B cell (primary cell): ENCODE data around the gene ANKRD44. TPM values are rescaled to one million over a fixed set of nuclear protein-coding genes. Genes with fewer than 3 reads are reported as not detected.

ENCODE experiments used
- ATAC-seq: fragments of 200-7000 bp; cut with Tn5 transposase; one replicate; pipeline ENCODE4 v1.10.0; 2021; ENCODE audit warnings: low read depth, mild to moderate bottlenecking, moderate number of reproducible peaks, moderate library complexity
- CTCF ChIA-PET: fragments of 350-600 bp; sonication (Branson Sonifier 250); formaldehyde crosslinking; loops from one replicate; lab custom pipeline; 2021; ENCODE audit warnings: antibody characterized with exemption, inconsistent platforms; lab: Charles Lee
- POLR2A ChIA-PET: fragments of 350-600 bp; sonication (Branson Sonifier 250); formaldehyde crosslinking; loops from one replicate; lab custom pipeline; 2021; ENCODE audit warnings: antibody characterized with exemption; lab: Charles Lee
- DNase-seq: peaks from one replicate; pipeline ENCODE4 v3.0.0; 2013
- H2AFZ ChIP-seq: 2 replicates; pipeline ENCODE4 v1.6.1; 2012; ENCODE audit warnings: mild to moderate bottlenecking, low read depth, low read length; ENCODE audit not compliant: insufficient read depth, poor library complexity, severe bottlenecking
- H3K27ac ChIP-seq, 2 donors: 1 replicate in 1 of 2; 2 replicates in 1 of 2; pipeline ENCODE4 v1.5.1; 2012 to 2013; ENCODE audit warnings: low read length in 2 of 2, mild to moderate bottlenecking in 2 of 2, moderate library complexity in 1 of 2
- H3K27me3 ChIP-seq, 4 experiments: fragments of 200-600 bp in 1 of 4; sonication (generic) in 1 of 4; replicated peaks in 1 of 4; 1 replicate in 2 of 4; 2 replicates in 2 of 4; pipeline versions ENCODE4 v1.6.1 to v1.7.0; 2013 to 2016; ENCODE audit warnings: low read length in 3 of 4, mild to moderate bottlenecking in 2 of 4, mixed read lengths in 1 of 4, moderate library complexity in 1 of 4; ENCODE audit not compliant: insufficient read depth in 4 of 4, control insufficient read depth in 3 of 4; ENCODE audit errors: control extremely low read depth in 1 of 4
- H3K36me3 ChIP-seq, 2 experiments: replicated peaks in 1 of 2; 1 replicate in 1 of 2; 2 replicates in 1 of 2; pipeline versions ENCODE4 v1.6.1 to v1.7.1; 2013; ENCODE audit warnings: low read length in 1 of 2; ENCODE audit not compliant: insufficient read depth in 2 of 2, control insufficient read depth in 1 of 2; ENCODE audit errors: control extremely low read depth in 1 of 2, extremely low read depth in 1 of 2
- H3K4me1 ChIP-seq, 2 donors: fragments of 200-600 bp in 1 of 2; sonication (generic) in 1 of 2; 1 replicate in 1 of 2; 2 replicates in 1 of 2; pipeline versions ENCODE4 v1.5.1 to v1.6.1; 2013 to 2017; ENCODE audit warnings: low read length in 2 of 2; ENCODE audit not compliant: control insufficient read depth in 2 of 2, insufficient read depth in 2 of 2
- H3K4me2 ChIP-seq: replicated peaks from 2 replicates; pipeline ENCODE3; 2012; ENCODE audit warnings: mild to moderate bottlenecking, low read depth, low read length; ENCODE audit not compliant: poor library complexity, severe bottlenecking
- H3K4me3 ChIP-seq, 5 experiments: fragments of 200-600 bp in 1 of 5; sonication (generic) in 1 of 5; 1 replicate in 3 of 5; 2 replicates in 2 of 5; pipeline versions ENCODE4 v1.5.1 to v1.7.0; 2011 to 2016; ENCODE audit warnings: low read length in 4 of 5, mild to moderate bottlenecking in 4 of 5, low read depth in 2 of 5, control low read depth in 1 of 5, moderate library complexity in 1 of 5; ENCODE audit not compliant: insufficient read depth in 1 of 5; ENCODE audit errors: control extremely low read depth in 1 of 5, extremely low read depth in 1 of 5
- H3K79me2 ChIP-seq: fragments of 200-600 bp; sonication (generic); one replicate; pipeline ENCODE4 v1.6.0; 2016; ENCODE audit warnings: low read length; ENCODE audit not compliant: control insufficient read depth, insufficient read depth
- H3K9ac ChIP-seq: fragments of 200-600 bp; sonication (generic); 2 replicates; pipeline ENCODE4 v1.6.1; 2017; ENCODE audit warnings: mild to moderate bottlenecking, low read length, moderate library complexity
- H3K9me3 ChIP-seq, 3 donors: one replicate each; pipeline versions ENCODE4 v1.6.1 to v1.7.1; 2013; ENCODE audit warnings: low read length in 2 of 3; ENCODE audit not compliant: control insufficient read depth in 2 of 3, insufficient read depth in 1 of 3; ENCODE audit errors: control extremely low read depth in 1 of 3
- H4K20me1 ChIP-seq: 2 replicates; pipeline ENCODE4 v1.6.0; 2012; ENCODE audit warnings: mild to moderate bottlenecking, low read length; ENCODE audit not compliant: insufficient read depth, control insufficient read depth, poor library complexity, severe bottlenecking
- H3K27ac Mint-ChIP-seq: one replicate; pipeline ENCODE4 v1.8.0; 2021; ENCODE audit warnings: mixed read lengths
- H3K27me3 Mint-ChIP-seq: one replicate; pipeline ENCODE4 v1.8.0; 2021; ENCODE audit warnings: mixed read lengths
- H3K4me1 Mint-ChIP-seq: one replicate; pipeline ENCODE4 v1.8.0; 2021; ENCODE audit warnings: mixed read lengths
- H3K4me3 Mint-ChIP-seq: one replicate; pipeline ENCODE4 v1.8.0; 2021; ENCODE audit warnings: mixed read lengths
- H3K9me3 Mint-ChIP-seq: one replicate; pipeline ENCODE4 v1.8.0; 2022; ENCODE audit warnings: mixed read lengths; ENCODE audit not compliant: insufficient read depth
- EZH2 ChIP-seq: IDR thresholded peaks from 2 replicates; pipeline ENCODE4 v1.6.1; 2012; ENCODE audit warnings: borderline replicate concordance, low read depth, mild to moderate bottlenecking, moderate library complexity, low read length; ENCODE audit not compliant: insufficient read depth, poor library complexity, severe bottlenecking
- WGBS: methylation state at CpG from one replicate; pipeline ENCODE4 v1.1.5; 2013; ENCODE audit warnings: missing lambda C conversion rate; ENCODE audit not compliant: insufficient coverage; 5-methylcytosine and 5-hydroxymethylcytosine counted together
- intact Hi-C: fragments of 100-400 bp; cut with micrococcal nuclease; formaldehyde crosslinking; loops from one replicate; pipeline ENCODE4 v1.10.0; 2022
- polyA plus RNA-seq: library from polyadenylated mRNA; depleted of rRNA; stranded (reverse); fragments of >200 nt; gene quantifications from 2 replicates; pipeline ENCODE4 v1.2.3, GENCODE V29; 2012
- total RNA-seq, 2 donors: library from RNA; stranded (reverse); fragments of 120-200 nt in 1 of 2; gene quantifications; 1 replicate in 1 of 2; 2 replicates in 1 of 2; pipeline versions ENCODE4 v1.2.3 to v1.2.4, GENCODE V29; 2013 to 2022
- TF ChIP-seq, protein P1 (sequence below): fragments of 200-600 bp; IDR thresholded peaks from one replicate; pipeline ENCODE4 v1.8.0; 2022; ENCODE audit warnings: antibody characterized with exemption, mild to moderate bottlenecking

Gene ANKRD44
- total and polyA plus RNA-seq, 2 donors (not counting 1 experiment from before 2014, with no cell fraction given) = 92.6 to 457 TPM

- Histone ChIP-seq H4K20me1 (peaks cover 6% of the 10 kb centered on the region), H3K27ac (no peak overlapping the region), H3K4me3 (no peak overlapping the region), H3K4me1 (peaks cover 32 to 36% of the 10 kb centered on the region in 2 donors), H3K9ac (no peak overlapping the region), H3K36me3 (peaks cover 22 to 65% of the 10 kb centered on the region in 2 experiments), H3K27me3 (no peaks in the 10 kb centered on the region), H2AFZ (no peak overlapping the region), H3K9me3 (peaks cover 0 to 3% (median 0%) of the 10 kb centered on the region in 3 donors), H3K79me2 (peaks cover 72% of the 10 kb centered on the region), H3K4me2 (no peak overlapping the region)
- Mint-ChIP-seq H3K27me3 (no peaks in the 10 kb centered on the region), H3K27ac (peak overlapping the region; percentile 37), H3K4me3 (no peak overlapping the region), H3K9me3 (no peaks in the 10 kb centered on the region), H3K4me1 (peaks cover 50% of the 10 kb centered on the region)
- intact Hi-C loops = no loop called here
- DNase-seq = no peak
- ATAC-seq = no peak
- 100% methylated on average over 3 of the region's 7 CpGs for WGBS
- CTCF ChIA-PET = interaction anchor here (14.3 kb wide), 1 partner anchor 10 kb away, joined by 130 read pairs; no protein-coding TSS in a partner anchor
- TF ChIP-seq, protein P1, sequence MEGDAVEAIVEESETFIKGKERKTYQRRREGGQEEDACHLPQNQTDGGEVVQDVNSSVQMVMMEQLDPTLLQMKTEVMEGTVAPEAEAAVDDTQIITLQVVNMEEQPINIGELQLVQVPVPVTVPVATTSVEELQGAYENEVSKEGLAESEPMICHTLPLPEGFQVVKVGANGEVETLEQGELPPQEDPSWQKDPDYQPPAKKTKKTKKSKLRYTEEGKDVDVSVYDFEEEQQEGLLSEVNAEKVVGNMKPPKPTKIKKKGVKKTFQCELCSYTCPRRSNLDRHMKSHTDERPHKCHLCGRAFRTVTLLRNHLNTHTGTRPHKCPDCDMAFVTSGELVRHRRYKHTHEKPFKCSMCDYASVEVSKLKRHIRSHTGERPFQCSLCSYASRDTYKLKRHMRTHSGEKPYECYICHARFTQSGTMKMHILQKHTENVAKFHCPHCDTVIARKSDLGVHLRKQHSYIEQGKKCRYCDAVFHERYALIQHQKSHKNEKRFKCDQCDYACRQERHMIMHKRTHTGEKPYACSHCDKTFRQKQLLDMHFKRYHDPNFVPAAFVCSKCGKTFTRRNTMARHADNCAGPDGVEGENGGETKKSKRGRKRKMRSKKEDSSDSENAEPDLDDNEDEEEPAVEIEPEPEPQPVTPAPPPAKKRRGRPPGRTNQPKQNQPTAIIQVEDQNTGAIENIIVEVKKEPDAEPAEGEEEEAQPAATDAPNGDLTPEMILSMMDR = no peak
- TF ChIP-seq EZH2 = no peak
- POLR2A ChIA-PET = no interaction called here
Measured at GRCh38 chr2:197124639-197125390, 185.8 kb downstream of the ANKRD44 start.

- ATAC-seq = no peak
- Histone ChIP-seq H3K27me3 (no peaks in the 10 kb centered on the region), H3K4me3 (no peak overlapping the region), H3K9ac (no peak overlapping the region), H3K4me1 (peaks cover 13 to 17% of the 10 kb centered on the region in 2 donors), H2AFZ (no peak overlapping the region), H3K27ac (peak overlapping the region in 1 of 2 donors; percentile 37), H3K36me3 (peaks cover 27 to 84% of the 10 kb centered on the region in 2 experiments), H3K79me2 (peaks cover 62% of the 10 kb centered on the region), H4K20me1 (peaks cover 6% of the 10 kb centered on the region), H3K9me3 (no peaks in the 10 kb centered on the region), H3K4me2 (no peak overlapping the region)
- Mint-ChIP-seq H3K27me3 (no peaks in the 10 kb centered on the region), H3K4me3 (no peak overlapping the region), H3K9me3 (no peaks in the 10 kb centered on the region), H3K27ac (peak overlapping the region; percentile 46), H3K4me1 (peaks cover 35% of the 10 kb centered on the region)
- ChIA-PET CTCF (interaction anchor here (0.6 to 2.1 kb wide), 5 partner anchors 11 to 68 kb away, joined by 3 to 10 read pairs (median 3); no protein-coding TSS in a partner anchor), POLR2A (no interaction called here)
- no CpG with 5 or more reads among the region's 1 CpG for WGBS
- no peak for DNase-seq
- intact Hi-C loops = no loop called here
- TF ChIP-seq, protein P1 = no peak
- TF ChIP-seq EZH2 = no peak
Measured at GRCh38 chr2:197122821-197123220, 187.8 kb downstream of the ANKRD44 start.
